Panc1 (cell line): Measurements from ENCODE around the gene KRTAP12-3. TPM values are rescaled to one million over a fixed set of nuclear protein-coding genes. Genes with fewer than 3 reads are reported as not detected.

ENCODE experiments used
- ATAC-seq: fragments of 200-7000 bp; cut with Tn5 transposase; 2 replicates; pipeline ENCODE4 v1.9.1; 2020; ENCODE audit warnings: mild to moderate bottlenecking, moderate library complexity
- BruUV-seq: library from RNA; stranded (reverse); fragments of 400-500 nt; replicated peaks from 2 replicates; lab custom pipeline; 2021; lab: Mats Ljungman, UMichigan
- CTCF ChIA-PET: fragments of 300-600 bp; sonication (Branson Sonifier 250); formaldehyde crosslinking; loops from one replicate; lab custom pipeline; 2022; ENCODE audit warnings: antibody characterized with exemption; lab: Charles Lee
- POLR2A ChIA-PET: fragments of 300-600 bp; sonication (Branson Sonifier 250); formaldehyde crosslinking; loops from one replicate; lab custom pipeline; 2022; ENCODE audit warnings: antibody characterized with exemption; lab: Charles Lee
- DNase-seq: peaks from one replicate; pipeline ENCODE4 v3.0.0-alpha.2; 2010; ENCODE audit warnings: low read depth, low spot score
- H3K27ac ChIP-seq: 2 replicates; pipeline ENCODE4 v1.5.1; 2011; ENCODE audit warnings: mild to moderate bottlenecking, low read length, inconsistent platforms
- H3K27me3 ChIP-seq: fragments of 200-500 bp; sonication (Bioruptor generic); 2 replicates; pipeline ENCODE4 v1.6.0; 2014; ENCODE audit warnings: low read length, inconsistent platforms; ENCODE audit not compliant: control insufficient read depth, insufficient read depth
- H3K36me3 ChIP-seq: fragments of 200-500 bp; sonication (Bioruptor generic); 2 replicates; pipeline ENCODE4 v1.5.1; 2014; ENCODE audit warnings: inconsistent platforms, mild to moderate bottlenecking, low read length, moderate library complexity; ENCODE audit not compliant: control insufficient read depth, insufficient read depth
- H3K4me1 ChIP-seq: 2 replicates; pipeline ENCODE4 v1.5.1; 2011; ENCODE audit warnings: inconsistent platforms, mild to moderate bottlenecking, low read length, moderate library complexity; ENCODE audit not compliant: control insufficient read depth, insufficient read depth
- H3K4me3 ChIP-seq, 2 experiments: 2 replicates each; pipeline ENCODE4 v1.5.1; 2011 to 2012; ENCODE audit warnings: low read depth in 2 of 2, low read length in 2 of 2, mild to moderate bottlenecking in 2 of 2, inconsistent platforms in 1 of 2, moderate library complexity in 1 of 2
- H3K9me3 ChIP-seq: fragments of 200-500 bp; sonication (Bioruptor generic); 2 replicates; pipeline ENCODE4 v1.5.1; 2014; ENCODE audit warnings: low read depth, mild to moderate bottlenecking, inconsistent platforms, low read length, moderate library complexity; ENCODE audit not compliant: control insufficient read depth, insufficient read depth
- CTCF ChIP-seq: fragments of 450-650 bp; IDR thresholded peaks from 2 replicates; pipeline ENCODE4 v1.5.1; 2017; ENCODE audit warnings: mild to moderate bottlenecking
- POLR2AphosphoS5 ChIP-seq: IDR thresholded peaks from 2 replicates; pipeline ENCODE4 v1.6.1; 2012; ENCODE audit warnings: mild to moderate bottlenecking, low read depth, low read length, moderate library complexity
- REST ChIP-seq, 2 experiments: IDR thresholded peaks; 2 replicates each; pipeline ENCODE4 v1.6.1; 2011 to 2012; ENCODE audit warnings: low read depth in 2 of 2, control low read depth in 1 of 2, low read length in 1 of 2, mild to moderate bottlenecking in 1 of 2, moderate library complexity in 1 of 2; ENCODE audit not compliant: insufficient read depth in 1 of 2
- SIN3A ChIP-seq: IDR thresholded peaks from 2 replicates; pipeline ENCODE4 v1.6.1; 2012; ENCODE audit warnings: low read depth, mild to moderate bottlenecking, low read length, moderate library complexity, borderline replicate concordance; ENCODE audit not compliant: insufficient read depth
- TCF7L2 ChIP-seq: IDR thresholded peaks from 2 replicates; pipeline ENCODE4 v1.6.1; 2011; ENCODE audit warnings: mild to moderate bottlenecking, low read depth, low read length, inconsistent platforms
- in situ Hi-C: cut with HindIII; loops from 2 replicates; pipeline ENCODE4 v1.10.0; 2016; ENCODE audit warnings: low sequenced_read_pairs, low pct_unique_long_range_greater_than_20kb
- intact Hi-C: fragments of 100-400 bp; cut with micrococcal nuclease; formaldehyde crosslinking; loops from one replicate; pipeline ENCODE4 v1.10.0; 2022; ENCODE audit not compliant: unreplicated experiment
- total RNA-seq: library from RNA; stranded (reverse); gene quantifications from one replicate; pipeline ENCODE4 v1.2.1, GENCODE V29; 2021; ENCODE audit not compliant: unreplicated experiment

The KRTAP12-3 gene
- total RNA-seq, 1 experiment from 2014 or later: not detected

- H3K4me1 ChIP-seq: no peaks in the 10 kb centered on the region
- no peak overlapping the region for H3K4me3 ChIP-seq
- H3K36me3 ChIP-seq: no peaks in the 10 kb centered on the region
- DNase-seq: no peak
- no TSS peak for BruUV-seq
- H3K27ac ChIP-seq: no peak overlapping the region
- intact Hi-C loops: no loop called here
- CTCF ChIA-PET: no interaction called here
- POLR2A ChIA-PET: no interaction called here
- in situ Hi-C loops: no loop called here
- no peaks in the 10 kb centered on the region for H3K27me3 ChIP-seq
- peak; percentile 17; the same call in 1 of the 2 replicates for TF ChIP-seq CTCF
- TF ChIP-seq SIN3A: no peak
- no peak for TF ChIP-seq POLR2AphosphoS5
- no peak for ATAC-seq
- peaks cover 2% of the 10 kb centered on the region; the same call in 1 of the 2 replicates for H3K9me3 ChIP-seq
These were observed 39.2 kb upstream of the KRTAP12-3 start for GRCh38 chr21:44618504-44618903.

- in situ Hi-C loops: no loop called here
- Histone ChIP-seq H3K4me3 (no peak overlapping the region), H3K27me3 (no peaks in the 10 kb centered on the region), H3K9me3 (peaks cover 5% of the 10 kb centered on the region; the same call in 1 of the 2 replicates), H3K4me1 (no peaks in the 10 kb centered on the region), H3K27ac (no peak overlapping the region), H3K36me3 (no peaks in the 10 kb centered on the region)
- DNase-seq: no peak
- intact Hi-C loops: no loop called here
- ATAC-seq: no peak
- POLR2A ChIA-PET: no interaction called here
- no TSS peak for BruUV-seq
- no peak for TF ChIP-seq REST (IDR thresholded peaks at IDR 0.05; ENCODE audit: insufficient read depth in 1 of 2, low read depth in 2 of 2, low read length in 1 of 2)
- CTCF ChIA-PET: no interaction called here
These were observed 38.8 kb upstream of the KRTAP12-3 start for GRCh38 chr21:44618909-44619308.

- Histone ChIP-seq H3K4me1 (no peaks in the 10 kb centered on the region), H3K27ac (no peak overlapping the region), H3K9me3 (peaks cover 7% of the 10 kb centered on the region; the same call in 1 of the 2 replicates), H3K4me3 (no peak overlapping the region), H3K36me3 (no peaks in the 10 kb centered on the region), H3K27me3 (no peaks in the 10 kb centered on the region)
- no TSS peak for BruUV-seq
- intact Hi-C loops: no loop called here
- in situ Hi-C loops: no loop called here
- TF ChIP-seq CTCF: no peak
- no peak for TF ChIP-seq SIN3A
- no peak for TF ChIP-seq REST (IDR thresholded peaks at IDR 0.05; ENCODE audit: insufficient read depth in 1 of 2, low read depth in 2 of 2, low read length in 1 of 2)
- no peak for TF ChIP-seq TCF7L2
- TF ChIP-seq POLR2AphosphoS5: no peak
- DNase-seq (no peak), ATAC-seq (no peak)
- POLR2A ChIA-PET: no interaction called here
- CTCF ChIA-PET: no interaction called here
These were observed 37.8 kb upstream of the KRTAP12-3 start for GRCh38 chr21:44619886-44620285.
